ENCODE data around the gene GALNTL6. TPM values are rescaled to one million over a fixed set of nuclear protein-coding genes. Genes with fewer than 3 reads are reported as not detected.

The GALNTL6 gene
- total and polyA plus RNA-seq, 2 donors (not counting 3 experiments of a cell fraction or from before 2014, with no cell fraction given): not detected

GRCh38 chr4:172974586-172974985 is 1161.4 kb downstream of the GALNTL6 start:
- Histone ChIP-seq H3K4me2 (ENCODE audit: insufficient read depth, low read length) (no peak overlapping the region), H3K9ac (replicated peaks; ENCODE audit: extremely low read depth, insufficient read depth, low read length) (no peak overlapping the region), H3K4me3 (replicated peaks in 1 of 3; ENCODE audit: insufficient read depth in 1 of 3, low read depth in 1 of 3, low read length in 3 of 3) (no peak overlapping the region), H3K9me3 (replicated peaks; ENCODE audit: control insufficient read depth, insufficient read depth, low read length) (no peaks in the 10 kb centered on the region), H2AFZ (ENCODE audit: low read depth, low read length) (no peak overlapping the region), H3K4me1 (ENCODE audit: control insufficient read depth, extremely low read depth, insufficient read depth, low read length) (no peaks in the 10 kb centered on the region), H3K27ac (ENCODE audit: insufficient read depth, low read depth, low read length) (no peak overlapping the region), H3K36me3 (ENCODE audit: control insufficient read depth in 2 of 2, extremely low read depth in 1 of 2, insufficient read depth in 2 of 2, low read length in 2 of 2) (no peaks in the 10 kb centered on the region), H3K79me2 (ENCODE audit: control insufficient read depth, insufficient read depth, low read length) (no peaks in the 10 kb centered on the region), H4K20me1 (replicated peaks; ENCODE audit: control insufficient read depth, extremely low read depth, insufficient read depth, low read length) (no peaks in the 10 kb centered on the region), H3K27me3 (ENCODE audit: control insufficient read depth in 2 of 2, insufficient read depth in 2 of 2, low read length in 2 of 2) (peaks cover 1 to 3% of the 10 kb centered on the region in 2 experiments), H3K9me1 (replicated peaks; ENCODE audit: control insufficient read depth, extremely low read depth, insufficient read depth, low read length) (no peaks in the 10 kb centered on the region)
- ChIA-PET CTCF (no interaction called here), POLR2A (no interaction called here)
- BruUV-seq (replicated peaks): no TSS peak
- dilution Hi-C loops (cut with MboI; ENCODE audit: extremely low pct_ligation_motif_present, low sequenced_read_pairs): no loop called here
- DNase-seq (ENCODE audit: low read depth, low spot score) (no peak), FAIRE-seq (no peak)
- TF ChIP-seq MYC (IDR thresholded peaks at IDR 0.05; ENCODE audit: low read depth, low read length) (no peak), EZH2 (IDR thresholded peaks at IDR 0.05; ENCODE audit: borderline replicate concordance, low read depth, low read length, severe bottlenecking) (no peak), MAX (IDR thresholded peaks at IDR 0.05; ENCODE audit: insufficient read depth, insufficient read length) (no peak), GATA2 (IDR thresholded peaks at IDR 0.05; ENCODE audit: insufficient read depth, insufficient read length, low read depth, low read length) (no peak)
- intact Hi-C loops (cut with micrococcal nuclease): no loop called here

- no peak overlapping the region for H3K9ac ChIP-seq (replicated peaks; ENCODE audit: extremely low read depth, insufficient read depth, low read length)
- no peak overlapping the region for H3K27ac ChIP-seq (ENCODE audit: insufficient read depth, low read depth, low read length)
- intact Hi-C loops (cut with micrococcal nuclease) (no loop called here), dilution Hi-C loops (cut with MboI; ENCODE audit: extremely low pct_ligation_motif_present, low sequenced_read_pairs) (no loop called here)
- TF ChIP-seq MYC (IDR thresholded peaks at IDR 0.05; ENCODE audit: low read depth, low read length) (no peak), POLR2AphosphoS5 (IDR thresholded peaks at IDR 0.05; ENCODE audit: insufficient read depth, low read depth, low read length) (no peak), POLR2A (IDR thresholded peaks at IDR 0.05; ENCODE audit: low read depth, low read length) (no peak), JUN (IDR thresholded peaks at IDR 0.05; ENCODE audit: borderline replicate concordance, insufficient read depth, insufficient read length, low read depth) (no peak), CTCF (IDR thresholded peaks at IDR 0.05; ENCODE audit: extremely low read depth in 1 of 2, insufficient read depth in 1 of 2, low read depth in 1 of 2, low read length in 2 of 2) (no peak), GATA2 (IDR thresholded peaks at IDR 0.05; ENCODE audit: insufficient read depth, insufficient read length, low read depth, low read length) (no peak), EZH2 (IDR thresholded peaks at IDR 0.05; ENCODE audit: borderline replicate concordance, low read depth, low read length, severe bottlenecking) (no peak), FOS (IDR thresholded peaks at IDR 0.05; ENCODE audit: borderline replicate concordance, insufficient read depth, low read length) (no peak), MAX (IDR thresholded peaks at IDR 0.05; ENCODE audit: insufficient read depth, insufficient read length) (no peak)
- POLR2A ChIA-PET: no interaction called here
- H3K4me2 ChIP-seq (ENCODE audit: insufficient read depth, low read length): no peak overlapping the region
- no peak for FAIRE-seq
- H4K20me1 ChIP-seq (replicated peaks; ENCODE audit: control insufficient read depth, extremely low read depth, insufficient read depth, low read length): no peaks in the 10 kb centered on the region
- H3K9me3 ChIP-seq (replicated peaks; ENCODE audit: control insufficient read depth, insufficient read depth, low read length): no peaks in the 10 kb centered on the region
- H3K27me3 ChIP-seq (ENCODE audit: control insufficient read depth in 2 of 2, insufficient read depth in 2 of 2, low read length in 2 of 2): peaks cover 1 to 3% of the 10 kb centered on the region in 2 experiments
- no peaks in the 10 kb centered on the region for H3K4me1 ChIP-seq (ENCODE audit: control insufficient read depth, extremely low read depth, insufficient read depth, low read length)
- H3K36me3 ChIP-seq (ENCODE audit: control insufficient read depth in 2 of 2, extremely low read depth in 1 of 2, insufficient read depth in 2 of 2, low read length in 2 of 2): no peaks in the 10 kb centered on the region
- no peaks in the 10 kb centered on the region for H3K79me2 ChIP-seq (ENCODE audit: control insufficient read depth, insufficient read depth, low read length)
- H3K9me1 ChIP-seq (replicated peaks; ENCODE audit: control insufficient read depth, extremely low read depth, insufficient read depth, low read length): no peaks in the 10 kb centered on the region
- H3K4me3 ChIP-seq (replicated peaks in 1 of 3; ENCODE audit: insufficient read depth in 1 of 3, low read depth in 1 of 3, low read length in 3 of 3): no peak overlapping the region
- DNase-seq (ENCODE audit: low read depth, low spot score): no peak
- no TSS peak for BruUV-seq (replicated peaks)
- H2AFZ ChIP-seq (ENCODE audit: low read depth, low read length): no peak overlapping the region
- CTCF ChIA-PET: no interaction called here
Observed at GRCh38 chr4:172975651-172976229, 1162.5 kb downstream of the GALNTL6 start.

Data from endothelial cell of umbilical vein (primary cell).